Activated naive CD4-positive, alpha-beta T cell (primary cell): Measurements from ENCODE around the gene B3GALT6.

Experiments
- DNase-seq, 4 experiments: peaks; one replicate each; lab custom pipeline; 2025; lab: John Stamatoyannopoulos, UW

The B3GALT6 gene

GRCh38 chr1:1262758-1263157 is 30.7 kb downstream of the B3GALT6 start:
- DNase-seq, result no peak

- DNase-seq, result no peak
These were observed 32.0 kb downstream of the B3GALT6 start for GRCh38 chr1:1264026-1264425.

- DNase-seq, result no peak
These were observed 32.8 kb downstream of the B3GALT6 start for GRCh38 chr1:1264868-1265272.

GRCh38 chr1:1267488-1268283 is 35.6 kb downstream of the B3GALT6 start:
- no peak for DNase-seq

GRCh38 chr1:1268284-1268682 is 36.2 kb downstream of the B3GALT6 start:
- no peak for DNase-seq

- no peak for DNase-seq
These were observed 38.8 kb downstream of the B3GALT6 start for GRCh38 chr1:1270813-1271212.

GRCh38 chr1:1272341-1273208 is 40.5 kb downstream of the B3GALT6 start:
- DNase-seq, result no peak

GRCh38 chr1:1273209-1273511 is 41.1 kb downstream of the B3GALT6 start:
- DNase-seq, result no peak

- DNase-seq, result peak; percentile 86 to 92 (median 90)
These were observed 41.7 kb downstream of the B3GALT6 start, which contains the start of gene UBE2J2 for GRCh38 chr1:1273512-1274298. Gene UBE2J2 (minus strand): TSS chr1:1273854. CDS start chr1:1267992, 5,862 bp downstream.

- no peak for DNase-seq
These were observed 42.4 kb downstream of the B3GALT6 start for GRCh38 chr1:1274299-1274930.

- no peak for DNase-seq
These were observed 42.9 kb downstream of the B3GALT6 start for GRCh38 chr1:1274931-1275431.

GRCh38 chr1:1275836-1276235 is 43.8 kb downstream of the B3GALT6 start:
- DNase-seq, result no peak

- no peak for DNase-seq
These were observed 46.6 kb downstream of the B3GALT6 start for GRCh38 chr1:1278620-1279019.

- DNase-seq, result no peak
These were observed 47.0 kb downstream of the B3GALT6 start for GRCh38 chr1:1279028-1279427.

GRCh38 chr1:1280782-1281481 is 48.9 kb downstream of the B3GALT6 start:
- no peak for DNase-seq

GRCh38 chr1:1281533-1282321 is 49.7 kb downstream of the B3GALT6 start:
- no peak for DNase-seq

- DNase-seq, result no peak
These were observed 51.0 kb downstream of the B3GALT6 start for GRCh38 chr1:1282998-1283397.

GRCh38 chr1:1283821-1284220 is 51.8 kb downstream of the B3GALT6 start:
- DNase-seq, result no peak
